Omental fat pad (tissue), 4 donors: Measurements from ENCODE around the gene ABCB6. TPM values are rescaled to one million over a fixed set of nuclear protein-coding genes. Genes with fewer than 3 reads are reported as not detected.

Experiments
- ATAC-seq: fragments of 150-250 bp; one replicate; pipeline ENCODE4 v1.9.1; 2016; ENCODE audit warnings: mild to moderate bottlenecking, moderate library complexity; ENCODE audit not compliant: low FRiP score
- DNase-seq: peaks from one replicate; pipeline ENCODE4 v3.0.0-alpha.2; 2019; ENCODE audit warnings: low spot score
- CTCF ChIP-seq, 3 donors: fragments of 450-650 bp; IDR thresholded peaks; one replicate each; pipeline ENCODE4 v1.5.1; 2016 to 2017; ENCODE audit warnings: antibody characterized with exemption in 3 of 3, mild to moderate bottlenecking in 3 of 3, moderate library complexity in 2 of 3
- total RNA-seq, 4 donors: library from RNA; depleted of rRNA; stranded (reverse); fragments of >200 nt; gene quantifications; one replicate each; pipeline ENCODE4 v1.1.0, GENCODE V29; 2016

ABCB6 gene
- total RNA-seq, 4 donors from 2014 or later, result 24.1 to 35.6 (median 28.8) TPM

DNA sequence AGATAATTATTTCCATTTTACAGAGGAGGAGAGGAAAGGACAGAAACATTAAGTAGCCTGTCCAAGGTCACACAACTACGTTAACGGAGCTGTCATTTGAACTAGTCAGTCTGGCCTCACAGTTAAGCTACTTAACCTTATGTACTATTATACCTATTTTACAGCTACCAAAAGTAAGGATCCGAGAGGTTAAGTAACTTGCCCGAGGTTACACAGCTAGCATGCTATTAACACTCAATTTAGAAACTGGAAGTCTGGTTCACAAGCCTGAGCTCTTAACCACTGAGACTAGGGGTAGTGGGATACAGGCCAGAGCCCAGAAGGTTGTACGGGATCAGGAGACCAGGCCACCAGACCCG lies 26.0 kb upstream of the ABCB6 start:
- ATAC-seq (no peak), DNase-seq (no peak)
- TF ChIP-seq CTCF (IDR thresholded peaks at IDR 0.05), result no peak

DNA sequence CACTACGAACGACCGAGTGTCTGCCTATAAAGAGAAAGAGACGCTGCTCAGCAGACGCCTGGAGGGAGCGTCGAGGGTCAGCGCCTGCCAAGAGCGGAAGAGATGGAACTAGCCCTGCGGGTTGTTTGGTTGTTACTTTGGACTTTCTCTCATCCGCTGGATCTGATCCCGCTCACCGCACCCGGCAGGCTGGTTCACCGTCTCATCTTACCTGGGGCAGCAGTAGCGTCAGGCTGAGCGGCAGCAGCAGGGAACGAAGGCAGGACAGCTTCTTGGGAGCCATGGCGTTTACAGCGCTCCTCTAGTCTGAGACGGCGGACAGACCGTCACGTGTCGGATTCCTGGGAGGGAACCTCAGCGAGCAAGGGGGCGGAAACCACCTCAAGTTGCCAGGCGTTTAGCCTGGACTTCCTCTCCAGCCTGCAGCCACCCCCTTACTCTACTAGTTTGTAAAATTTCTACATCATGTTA lies 24.6 kb upstream of the ABCB6 start:
- DNase-seq (no peak), ATAC-seq (peak; percentile 41)
- TF ChIP-seq CTCF (IDR thresholded peaks at IDR 0.05), result no peak

- no peak for TF ChIP-seq CTCF (IDR thresholded peaks at IDR 0.05)
- ATAC-seq (no peak), DNase-seq (no peak)
These were observed 15.6 kb upstream of the ABCB6 start for GRCh38 chr2:219234331-219234730.

- DNase-seq, result no peak
- peak; percentile 36 for ATAC-seq
- TF ChIP-seq CTCF (IDR thresholded peaks at IDR 0.05), result no peak
These were observed 11.3 kb upstream of the ABCB6 start for GRCh38 chr2:219230059-219230540.

DNA sequence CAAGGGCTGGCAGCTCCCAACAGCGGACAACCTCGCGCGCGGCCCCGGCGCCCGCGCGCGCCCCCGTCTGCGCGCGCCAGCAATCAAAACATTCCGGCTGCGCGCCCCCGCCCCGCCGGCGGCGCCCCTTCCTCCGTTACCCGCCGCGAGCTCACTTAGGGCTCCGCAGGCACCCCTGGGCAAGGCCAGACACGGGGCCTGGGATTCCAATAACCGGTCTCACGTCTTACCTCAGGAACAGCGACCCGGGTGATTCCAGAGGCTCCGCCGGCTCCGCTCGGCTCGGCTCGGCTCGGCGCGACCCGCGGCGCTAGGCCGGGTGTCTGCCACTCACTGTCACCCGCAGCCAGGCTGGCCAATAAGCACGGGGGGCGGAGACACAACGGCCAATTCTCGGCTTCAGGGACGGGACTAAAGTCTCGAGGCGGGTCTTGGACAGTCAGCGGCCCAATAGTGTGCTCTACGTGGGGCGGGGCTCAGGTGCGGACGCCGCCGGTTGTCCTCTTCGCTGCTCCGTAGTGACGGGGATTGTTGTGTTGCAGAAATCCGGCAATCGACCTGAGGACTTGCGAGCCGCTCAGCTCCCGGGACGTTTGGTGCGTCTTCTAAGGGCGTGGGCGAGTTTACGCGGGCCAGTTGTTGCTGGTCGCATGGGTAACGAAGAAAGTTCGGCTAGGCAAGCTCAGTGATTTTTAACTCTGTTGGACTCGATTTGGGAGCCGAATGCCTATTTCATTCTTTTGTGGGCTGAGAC lies 10.7 kb upstream of the ABCB6 start, which contains the start of the genes ANKZF1 and ATG9A:
Gene ANKZF1, plus strand, starts transcription at position 502 of the 754 bp plus-strand sequence. CDS start 452 bp downstream, outside the sequence.
Gene ATG9A, minus strand, starts transcription at position 332 of the 754 bp plus-strand sequence. CDS start 1,612 bp downstream, outside the sequence.
- peak; percentile 86 for DNase-seq
- no peak for TF ChIP-seq CTCF (IDR thresholded peaks at IDR 0.05)
- ATAC-seq, result peak; percentile 98

GRCh38 chr2:219228911-219229304 lies 10.2 kb upstream of the ABCB6 start:
- DNase-seq (no peak), ATAC-seq (peak; percentile 17)
- TF ChIP-seq CTCF (IDR thresholded peaks at IDR 0.05), result no peak
